Lung (tissue), 12 donors: ENCODE results near the gene GINS3. TPM values are rescaled to one million over a fixed set of nuclear protein-coding genes. Genes with fewer than 3 reads are reported as not detected.

Experiments used
- ATAC-seq: fragments of 200-7000 bp; cut with Tn5 transposase; one replicate; pipeline ENCODE4 v1.9.1; 2020; ENCODE audit warnings: moderate number of reproducible peaks; ENCODE audit not compliant: insufficient read depth, low FRiP score
- DNase-seq, 3 donors: peaks; one replicate each; pipeline ENCODE4 v3.0.0-alpha.2; 2013 to 2017
- H3K27ac ChIP-seq, 2 donors: one replicate each; pipeline ENCODE4 v1.5.1; 2013; ENCODE audit warnings: mild to moderate bottlenecking in 2 of 2, moderate library complexity in 2 of 2, control low read depth in 1 of 2, inconsistent platforms in 1 of 2, low read depth in 1 of 2, low read length in 1 of 2
- H3K27me3 ChIP-seq, 3 donors: one replicate each; pipeline ENCODE4 v1.5.1; 2013; ENCODE audit warnings: low read length in 2 of 3; ENCODE audit not compliant: control insufficient read depth in 3 of 3, insufficient read depth in 3 of 3
- H3K36me3 ChIP-seq, 4 donors: one replicate each; pipeline ENCODE4 v1.5.1; 2013; ENCODE audit warnings: low read length in 4 of 4, mild to moderate bottlenecking in 1 of 4, moderate library complexity in 1 of 4; ENCODE audit not compliant: control insufficient read depth in 4 of 4, insufficient read depth in 4 of 4
- H3K4me1 ChIP-seq, 5 donors: one replicate each; pipeline ENCODE4 v1.5.1; 2013; ENCODE audit warnings: low read length in 5 of 5, mild to moderate bottlenecking in 2 of 5, moderate library complexity in 1 of 5; ENCODE audit not compliant: control insufficient read depth in 5 of 5, insufficient read depth in 5 of 5
- H3K4me3 ChIP-seq: one replicate; pipeline ENCODE4 v1.5.1; 2013; ENCODE audit warnings: mild to moderate bottlenecking, control low read depth, moderate library complexity
- H3K9ac ChIP-seq, 2 donors: one replicate each; pipeline ENCODE4 v1.5.1; 2013; ENCODE audit warnings: low read length in 2 of 2, control low read depth in 1 of 2; ENCODE audit not compliant: insufficient read depth in 1 of 2
- H3K9me3 ChIP-seq, 4 donors: one replicate each; pipeline ENCODE4 v1.5.1; 2013; ENCODE audit warnings: low read length in 3 of 4, mild to moderate bottlenecking in 1 of 4, moderate library complexity in 1 of 4; ENCODE audit not compliant: control insufficient read depth in 4 of 4, insufficient read depth in 3 of 4
- CTCF ChIP-seq: IDR thresholded peaks from 2 replicates; pipeline ENCODE4 v1.5.1; 2012; ENCODE audit warnings: mild to moderate bottlenecking; ENCODE audit errors: control extremely low read depth, extremely low read depth
- WGBS, 2 donors: extraction: QIAGEN DNeasy Blood & Tissue Kit; methylation state at CpG; one replicate each; pipeline ENCODE4 v1.1.7; 2013; 5-methylcytosine and 5-hydroxymethylcytosine counted together
- polyA plus RNA-seq, 2 donors: library from polyadenylated mRNA; stranded (reverse); fragments of 200-250 nt; gene quantifications; one replicate each; pipeline ENCODE4 v1.2.1, GENCODE V29; 2013
- total RNA-seq, 2 donors: library from RNA; depleted of rRNA in 1 of 2; stranded (reverse); fragments of >200 nt in 1 of 2; gene quantifications; one replicate each; pipeline ENCODE4 v1.2.1, GENCODE V29; 2014 to 2021
- donor health status: control.
- donor health status: control.
- donor health status: Bipolar disorder and iron deficiency.
- donor health status: healthy.
- donor health status: DM: yes; HTN: yes; CAD: no.

The GINS3 gene
- total and polyA plus RNA-seq, 4 donors: 2.7 to 5.1 (median 3.4) TPM

GRCh38 chr16:58442547-58442946 is 50.3 kb downstream of the GINS3 start:
- TF ChIP-seq CTCF: no peak
- DNase-seq (no peak), ATAC-seq (no peak)
- Histone ChIP-seq H3K4me1 (peaks cover 0 to 2% (median 0%) of the 10 kb centered on the region in 5 donors), H3K27ac (no peak overlapping the region), H3K36me3 (no peaks in the 10 kb centered on the region), H3K4me3 (no peak overlapping the region), H3K9me3 (peaks cover 0 to 2% (median 0%) of the 10 kb centered on the region in 4 donors), H3K9ac (no peak overlapping the region), H3K27me3 (no peaks in the 10 kb centered on the region)
- 58 to 61% methylated on average over 5 of the region's 5 CpGs for WGBS, 2 donors

GRCh38 chr16:58443783-58444182 is 51.5 kb downstream of the GINS3 start:
- peaks cover 0 to 2% (median 0%) of the 10 kb centered on the region in 5 donors for H3K4me1 ChIP-seq
- DNase-seq (no peak), ATAC-seq (no peak)
- H3K9me3 ChIP-seq: no peaks in the 10 kb centered on the region
- no peak for TF ChIP-seq CTCF
- no peaks in the 10 kb centered on the region for H3K27me3 ChIP-seq
- H3K4me3 ChIP-seq: no peak overlapping the region
- WGBS, 2 donors: 80 to 81% methylated on average over 4 of the region's 4 CpGs
- no peak overlapping the region for H3K9ac ChIP-seq
- no peak overlapping the region for H3K27ac ChIP-seq
- H3K36me3 ChIP-seq: no peaks in the 10 kb centered on the region

- no peaks in the 10 kb centered on the region for H3K36me3 ChIP-seq
- no peak overlapping the region for H3K27ac ChIP-seq
- TF ChIP-seq CTCF: no peak
- no peak overlapping the region for H3K9ac ChIP-seq
- no peaks in the 10 kb centered on the region for H3K9me3 ChIP-seq
- 94 to 98% methylated on average over 2 of the region's 2 CpGs for WGBS, 2 donors
- no peak for ATAC-seq
- H3K4me1 ChIP-seq: peaks cover 0 to 2% (median 0%) of the 10 kb centered on the region in 5 donors
- no peaks in the 10 kb centered on the region for H3K27me3 ChIP-seq
- DNase-seq: no peak
- H3K4me3 ChIP-seq: no peak overlapping the region
Measured at GRCh38 chr16:58444265-58444664, 52.0 kb downstream of the GINS3 start.

GRCh38 chr16:58448890-58449289 is 56.6 kb downstream of the GINS3 start:
- H3K9ac ChIP-seq: no peak overlapping the region
- peaks cover 0 to 1% (median 0%) of the 10 kb centered on the region in 5 donors for H3K4me1 ChIP-seq
- H3K36me3 ChIP-seq: no peaks in the 10 kb centered on the region
- WGBS, 2 donors: 56 to 65% methylated on average over 2 of the region's 2 CpGs
- H3K9me3 ChIP-seq: no peaks in the 10 kb centered on the region
- no peak for ATAC-seq
- no peak for TF ChIP-seq CTCF
- no peak overlapping the region for H3K27ac ChIP-seq
- DNase-seq: no peak
- peaks cover 0 to 7% (median under 1%) of the 10 kb centered on the region in 3 donors for H3K27me3 ChIP-seq
- no peak overlapping the region for H3K4me3 ChIP-seq
